HTERT RPE-1 (cell line): ENCODE measurements around the gene MBOAT2.
"Not testable (repeated sequence)": the region's sequence is repeated elsewhere in the genome, so short reads cannot be mapped to it uniquely, and the experiment has no call there.

Experiments used
- in situ Hi-C: fragments of 300-500 bp; cut with MboI; formaldehyde crosslinking; loops from 4 replicates; pipeline ENCODE4 v1.14.3; 2020; ENCODE audit warnings: low sequenced_read_pairs

MBOAT2 gene

GRCh38 chr2:9003616-9004337 lies at the start of gene MBOAT2:
Gene MBOAT2, minus strand, starts transcription at chr2:9003684. Its CDS starts 70 bp downstream, at chr2:9003614.
- in situ Hi-C loops, result no loop called here

- in situ Hi-C loops, result no loop called here
Measured at GRCh38 chr2:9052821-9053533, 49.5 kb upstream of the MBOAT2 start.

- in situ Hi-C loops, result not testable (repeated sequence)
Measured at GRCh38 chr2:9051451-9051850, 48.0 kb upstream of the MBOAT2 start.

- in situ Hi-C loops, result no loop called here
Measured at GRCh38 chr2:9050122-9050809, 46.8 kb upstream of the MBOAT2 start.

- in situ Hi-C loops, result no loop called here
Measured at GRCh38 chr2:9045595-9045994, 42.1 kb upstream of the MBOAT2 start.

- in situ Hi-C loops, result not testable (repeated sequence)
Measured at GRCh38 chr2:9043491-9043890, 40.0 kb upstream of the MBOAT2 start.

- in situ Hi-C loops, result no loop called here
Measured at GRCh38 chr2:9037166-9037565, 33.7 kb upstream of the MBOAT2 start.

GRCh38 chr2:9033385-9034168 lies 30.1 kb upstream of the MBOAT2 start:
- in situ Hi-C loops, result no loop called here

GRCh38 chr2:9032536-9033255 lies 29.2 kb upstream of the MBOAT2 start:
- in situ Hi-C loops, result no loop called here

- in situ Hi-C loops, result no loop called here
Measured at GRCh38 chr2:9032121-9032520, 28.6 kb upstream of the MBOAT2 start.

- in situ Hi-C loops, result no loop called here
Measured at GRCh38 chr2:9031246-9031645, 27.8 kb upstream of the MBOAT2 start.

- in situ Hi-C loops, result no loop called here
Measured at GRCh38 chr2:9030841-9031240, 27.4 kb upstream of the MBOAT2 start.

GRCh38 chr2:9030190-9030589 lies 26.7 kb upstream of the MBOAT2 start:
- in situ Hi-C loops, result no loop called here

- in situ Hi-C loops, result no loop called here
Measured at GRCh38 chr2:9029721-9030120, 26.2 kb upstream of the MBOAT2 start.

GRCh38 chr2:9027884-9028283 lies 24.4 kb upstream of the MBOAT2 start:
- in situ Hi-C loops, result no loop called here

- in situ Hi-C loops, result no loop called here
Measured at GRCh38 chr2:9025746-9026145, 22.3 kb upstream of the MBOAT2 start.

- in situ Hi-C loops, result no loop called here
Measured at GRCh38 chr2:9024575-9024974, 21.1 kb upstream of the MBOAT2 start.

- in situ Hi-C loops, result no loop called here
Measured at GRCh38 chr2:9021563-9022211, 18.2 kb upstream of the MBOAT2 start.

GRCh38 chr2:9020267-9020666 lies 16.8 kb upstream of the MBOAT2 start:
- in situ Hi-C loops, result no loop called here

- in situ Hi-C loops, result no loop called here
Measured at GRCh38 chr2:9018534-9018933, 15.1 kb upstream of the MBOAT2 start.
